Measurements from ENCODE around the gene PLSCR2. TPM values are rescaled to one million over a fixed set of nuclear protein-coding genes. Genes with fewer than 3 reads are reported as not detected.
"Not testable (repeated sequence)": the region's sequence is repeated elsewhere in the genome, so short reads cannot be mapped to it uniquely, and the experiment has no call there.

The PLSCR2 gene
- polyA plus RNA-seq, 4 donors: 0.25 to 1.5 (median 1.1) TPM

DNA sequence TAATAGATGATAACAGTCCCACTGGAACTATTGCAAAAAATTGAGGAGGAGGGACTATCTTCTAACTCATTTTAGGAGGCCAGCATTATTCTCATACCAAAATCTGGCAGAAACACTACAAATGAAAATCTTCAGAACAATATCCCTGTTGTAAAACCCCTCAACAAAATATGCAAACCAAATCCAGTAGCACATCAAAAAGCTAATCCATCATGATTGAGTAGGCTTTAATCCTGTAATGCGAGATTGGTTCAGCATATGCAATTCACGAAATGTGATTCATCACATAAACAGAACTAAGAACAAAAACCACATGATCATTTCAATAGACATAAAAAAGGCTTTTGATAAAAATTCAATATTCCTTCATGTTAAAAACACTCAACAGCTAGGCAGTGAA lies 23.9 kb upstream of the PLSCR2 start:
- no peak for DNase-seq (ENCODE audit: low read depth in 4 of 4, low spot score in 3 of 4)

DNA sequence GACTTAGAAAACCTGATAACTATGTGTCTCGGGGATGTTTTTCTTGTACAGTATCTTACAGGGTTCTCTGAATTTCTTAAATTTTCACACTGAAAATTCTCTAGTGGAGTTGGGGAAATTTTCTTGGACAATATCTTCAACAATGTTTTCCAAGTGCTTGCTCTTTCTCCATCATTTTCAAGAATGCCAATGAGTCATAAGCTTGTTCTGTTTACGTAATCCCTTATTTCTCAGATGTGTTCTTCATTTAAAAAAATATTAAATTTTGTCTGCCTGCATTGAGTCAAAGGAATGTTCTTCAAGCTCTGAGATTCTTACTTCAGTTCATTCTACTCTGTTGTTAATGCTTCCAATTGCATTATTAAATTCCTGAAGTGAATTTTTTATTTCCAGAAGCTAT lies 21.9 kb upstream of the PLSCR2 start:
- DNase-seq (ENCODE audit: low read depth in 4 of 4, low spot score in 3 of 4): no peak

DNA sequence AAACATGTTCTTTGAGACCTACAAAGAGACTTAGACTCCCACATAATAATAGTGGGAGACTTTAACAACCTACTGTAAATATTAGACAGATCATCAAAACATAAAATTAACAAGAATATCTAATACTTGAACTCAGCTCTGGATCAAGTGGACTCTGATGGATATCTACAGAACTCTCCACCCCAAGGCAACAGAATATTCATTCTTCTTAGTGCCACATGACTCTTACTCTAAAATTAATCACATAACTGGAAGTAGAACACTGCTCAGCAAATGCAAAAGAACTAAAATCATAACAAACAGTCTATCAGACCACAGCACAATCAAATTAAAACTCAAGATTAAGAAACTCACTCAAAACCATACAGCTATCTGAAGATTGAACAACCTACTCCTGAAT lies 15.9 kb upstream of the PLSCR2 start:
- no peak for DNase-seq (ENCODE audit: low read depth in 4 of 4, low spot score in 3 of 4)

DNA sequence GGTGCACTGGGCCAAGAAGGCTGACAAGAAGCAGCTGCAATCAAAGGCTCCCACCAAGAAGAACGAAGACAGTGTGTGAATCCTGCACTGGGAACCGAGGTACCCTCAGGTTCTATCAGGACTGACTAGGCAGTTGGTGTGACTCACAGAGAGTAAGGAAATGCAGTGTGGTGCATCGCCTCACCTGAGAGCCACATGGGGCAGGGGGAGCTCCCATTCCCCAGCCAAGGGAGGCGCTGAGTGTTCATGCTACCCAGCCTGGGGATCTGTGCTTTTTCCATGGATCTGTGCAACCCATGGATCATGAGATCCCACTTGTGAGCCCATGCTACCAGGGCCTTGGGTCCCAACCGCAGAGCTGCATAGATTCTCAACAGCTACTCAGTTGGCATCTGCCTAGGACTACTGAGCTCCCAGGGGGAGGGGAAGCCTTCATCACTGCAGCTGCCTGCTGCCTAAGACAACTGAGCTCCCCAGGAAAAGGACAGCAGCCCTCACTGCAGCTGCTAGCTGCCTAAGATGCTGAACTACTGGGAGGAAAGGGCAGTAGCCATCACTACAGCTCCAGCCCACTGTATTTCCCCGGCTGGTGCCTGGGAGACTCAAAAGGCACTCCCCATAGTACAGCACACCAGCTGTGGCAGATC lies 6.9 kb upstream of the PLSCR2 start:
- no peak for DNase-seq (ENCODE audit: low read depth in 4 of 4, low spot score in 3 of 4)

DNA sequence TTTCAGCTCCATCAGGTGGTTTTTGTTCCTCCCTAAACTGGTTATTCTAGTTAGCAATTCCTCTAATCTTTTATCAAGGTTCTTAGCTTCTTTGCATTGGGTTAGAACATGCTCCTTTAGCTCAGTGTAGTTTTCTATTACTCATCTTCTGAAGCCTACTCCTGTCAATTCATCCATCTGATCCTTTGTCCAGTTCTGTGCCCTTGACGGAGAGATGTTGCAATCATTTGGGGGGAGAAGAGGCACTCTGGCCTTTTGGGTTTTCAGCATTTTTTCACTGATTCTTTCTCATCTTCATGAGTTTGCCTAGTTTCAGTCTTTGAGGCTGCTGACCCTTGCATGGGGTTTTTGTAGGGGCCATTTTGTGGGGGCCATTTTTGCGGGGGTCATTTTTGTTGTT lies 5.6 kb upstream of the PLSCR2 start:
- DNase-seq (ENCODE audit: low read depth in 4 of 4, low spot score in 3 of 4): not testable (repeated sequence)

DNA sequence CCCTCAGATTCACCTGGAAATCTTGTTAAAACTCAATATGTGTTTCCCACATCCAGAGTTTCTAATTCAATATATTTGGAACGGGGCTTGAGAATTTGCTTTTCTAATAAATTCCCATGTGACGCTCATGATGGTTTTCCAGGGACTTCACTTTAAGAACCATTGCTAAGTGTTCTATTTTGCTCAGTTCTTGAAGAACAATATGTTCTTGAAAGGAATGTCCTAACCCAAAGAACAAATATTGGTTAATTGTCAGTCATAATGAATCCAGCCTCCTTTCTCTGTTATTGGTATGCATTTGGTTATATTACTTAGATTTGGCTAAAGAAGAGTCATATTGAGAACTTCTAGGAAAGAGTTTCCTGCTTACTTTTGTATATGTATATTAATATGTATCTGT lies 4.4 kb upstream of the PLSCR2 start:
- no peak for DNase-seq (ENCODE audit: low read depth in 4 of 4, low spot score in 3 of 4)

DNA sequence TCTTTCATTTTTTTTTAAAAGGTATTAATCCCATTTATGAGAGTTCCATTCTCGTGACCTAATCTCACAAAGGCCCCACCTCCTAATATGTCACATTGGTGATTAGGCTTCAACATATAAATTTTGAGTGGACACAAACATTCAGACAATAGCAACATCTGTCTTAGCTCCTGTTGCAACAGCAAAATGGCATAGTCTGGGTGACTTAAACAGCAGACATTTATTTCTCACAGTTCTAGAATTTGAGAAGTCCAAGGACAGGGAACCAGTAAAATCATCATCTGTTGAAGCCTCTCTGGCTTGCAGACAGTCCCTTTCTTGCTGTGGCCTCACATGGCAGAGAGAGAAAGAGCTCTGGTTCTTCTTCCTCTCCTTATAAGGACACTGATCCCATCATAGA lies 3.2 kb upstream of the PLSCR2 start:
- no peak for DNase-seq (ENCODE audit: low read depth in 4 of 4, low spot score in 3 of 4)

DNA sequence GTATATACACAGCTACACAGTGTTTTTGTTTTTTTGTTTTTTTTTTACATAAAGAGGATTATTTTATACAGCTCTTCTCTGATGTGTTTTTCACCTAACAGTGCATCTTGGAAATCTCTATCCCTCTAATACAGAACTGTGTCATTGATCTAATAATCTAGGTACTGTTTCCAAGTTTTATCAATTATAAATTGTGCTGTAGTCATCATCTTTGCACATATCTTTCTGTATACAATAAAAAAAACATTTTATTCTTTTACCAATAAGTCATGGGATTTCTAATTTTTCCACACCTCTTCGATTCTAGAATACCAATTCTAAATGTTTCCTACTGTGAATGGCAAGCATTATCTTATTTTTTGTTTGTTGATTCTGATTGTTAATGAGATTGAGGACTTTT lies 1.7 kb upstream of the PLSCR2 start:
- no peak for DNase-seq (ENCODE audit: low read depth in 4 of 4, low spot score in 3 of 4)

DNA sequence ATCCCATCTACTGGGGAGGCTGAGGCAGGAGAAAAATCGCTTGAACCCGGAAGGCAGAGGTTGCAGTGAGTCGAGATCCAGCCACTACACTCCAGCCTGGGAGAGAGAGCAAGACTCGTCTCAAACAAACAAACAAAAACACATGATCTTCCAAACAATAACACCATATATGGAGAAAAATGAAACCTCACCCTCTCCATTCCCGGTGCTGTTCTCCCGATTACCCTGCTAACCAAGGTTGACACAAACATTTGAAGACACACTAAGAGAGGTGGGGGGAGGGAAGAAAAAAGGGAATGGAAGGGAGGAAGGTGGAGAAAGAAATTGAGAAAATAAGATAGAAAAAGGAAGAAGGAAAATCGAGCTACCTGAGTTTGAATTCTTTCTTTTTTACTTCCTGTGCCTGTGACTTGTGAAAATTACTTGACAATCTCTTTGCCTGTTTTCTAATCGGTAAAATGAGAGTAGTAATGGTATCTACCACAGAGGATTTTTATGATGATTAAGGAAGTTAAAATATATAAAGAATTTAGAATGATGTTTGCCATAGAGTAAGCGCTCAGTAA lies 1.1 kb upstream of the PLSCR2 start:
- no peak for DNase-seq (ENCODE audit: low read depth in 4 of 4, low spot score in 3 of 4)

DNA sequence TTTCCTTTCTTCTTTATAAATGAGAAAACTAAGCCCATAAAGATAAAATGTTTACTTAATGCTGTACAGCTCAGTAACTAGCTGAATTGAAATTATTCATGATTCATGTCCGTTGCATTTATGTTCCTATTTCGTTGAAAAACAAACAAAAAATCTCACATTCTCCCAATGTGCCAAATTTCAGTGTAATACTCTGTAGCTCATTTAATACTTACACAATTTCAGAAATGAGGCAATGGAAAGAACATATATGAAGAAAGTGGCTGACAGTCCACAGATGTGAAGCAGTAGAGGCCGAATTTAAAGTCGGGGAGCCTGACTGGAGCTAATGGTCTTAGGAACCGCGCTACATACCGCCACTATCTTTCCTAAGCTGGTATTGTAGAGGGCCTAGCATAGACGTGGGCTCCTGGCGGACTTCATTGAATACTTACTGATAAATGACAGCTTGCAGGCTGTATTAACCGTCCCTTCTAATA lies 651 bp downstream of the PLSCR2 start:
- DNase-seq (ENCODE audit: low read depth in 4 of 4, low spot score in 3 of 4): no peak

DNA sequence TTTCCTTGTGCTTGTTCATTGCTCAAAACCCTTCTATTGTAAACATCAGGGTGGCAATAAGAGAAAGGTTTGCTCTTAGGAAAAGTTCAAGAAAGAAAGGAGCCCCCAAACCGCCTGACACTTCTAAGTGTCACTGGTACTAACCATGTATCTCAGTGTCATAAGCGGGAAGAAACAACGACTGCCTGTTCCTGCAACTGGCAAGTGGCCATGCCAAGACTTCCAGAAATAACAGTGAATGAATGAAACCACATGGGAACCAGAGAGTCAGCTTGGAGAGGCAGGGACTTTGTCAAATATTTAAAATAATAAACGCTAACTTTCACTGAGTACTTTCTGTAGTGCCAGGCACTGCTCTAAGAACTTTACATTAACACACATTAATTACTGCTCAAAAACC lies 1.1 kb downstream of the PLSCR2 start:
- no peak for DNase-seq (ENCODE audit: low read depth in 4 of 4, low spot score in 3 of 4)

DNA sequence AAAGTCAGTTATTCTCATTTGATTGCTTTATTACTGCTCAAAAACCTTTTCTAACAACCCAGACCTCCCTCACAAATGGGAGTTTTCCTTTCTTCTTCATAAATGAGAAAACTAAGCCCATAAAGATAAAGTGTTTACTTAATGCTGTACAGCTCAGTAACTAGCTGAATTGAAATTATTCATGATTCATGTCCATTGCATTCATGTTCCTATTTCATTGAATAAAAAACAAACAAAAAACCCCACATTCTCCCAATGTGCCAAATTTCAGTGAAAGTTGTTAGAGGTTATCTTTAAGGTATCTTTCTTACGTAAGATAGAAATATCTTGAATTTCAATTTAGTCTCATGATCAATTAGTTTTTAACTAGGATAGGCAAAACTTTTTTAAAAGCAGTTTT lies 2.8 kb downstream of the PLSCR2 start:
- no peak for DNase-seq (ENCODE audit: low read depth in 4 of 4, low spot score in 3 of 4)

DNA sequence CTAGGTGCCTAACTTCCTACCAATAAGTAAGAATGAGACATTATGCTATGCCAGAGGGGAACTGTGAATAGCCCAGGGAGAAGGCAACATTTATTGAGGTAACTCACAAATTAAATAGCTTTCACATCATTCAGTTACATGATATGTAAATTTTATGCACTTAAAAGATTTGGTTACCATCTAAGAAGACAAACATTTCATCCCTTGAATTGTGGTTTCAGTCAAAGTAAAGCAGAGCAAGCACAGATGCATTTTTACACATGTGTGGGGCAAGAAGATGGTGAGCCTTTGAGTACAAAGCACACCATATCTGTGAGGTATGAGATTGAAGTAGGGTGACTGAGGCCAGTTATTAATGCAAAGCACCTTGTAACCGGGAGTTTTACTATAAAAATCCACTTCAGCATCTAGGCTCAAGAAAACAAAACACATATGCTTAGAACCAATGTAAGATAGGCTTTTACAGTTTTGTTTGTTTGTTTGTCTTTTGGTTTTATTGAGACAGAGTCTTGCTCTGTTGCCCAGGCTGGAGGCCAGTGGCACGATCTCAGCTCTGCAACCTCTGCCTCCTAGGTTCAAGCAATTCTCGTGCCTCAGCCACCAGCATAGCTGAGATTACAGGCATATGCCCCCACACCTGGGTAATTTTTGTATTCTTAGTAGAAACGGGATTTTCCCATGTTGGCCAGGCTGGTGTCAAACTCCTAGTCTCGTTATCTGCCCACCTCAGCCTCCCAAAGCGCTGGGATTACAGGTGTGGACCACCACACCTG lies 3.5 kb downstream of the PLSCR2 start:
- no peak for DNase-seq (ENCODE audit: low read depth in 4 of 4, low spot score in 3 of 4)

DNA sequence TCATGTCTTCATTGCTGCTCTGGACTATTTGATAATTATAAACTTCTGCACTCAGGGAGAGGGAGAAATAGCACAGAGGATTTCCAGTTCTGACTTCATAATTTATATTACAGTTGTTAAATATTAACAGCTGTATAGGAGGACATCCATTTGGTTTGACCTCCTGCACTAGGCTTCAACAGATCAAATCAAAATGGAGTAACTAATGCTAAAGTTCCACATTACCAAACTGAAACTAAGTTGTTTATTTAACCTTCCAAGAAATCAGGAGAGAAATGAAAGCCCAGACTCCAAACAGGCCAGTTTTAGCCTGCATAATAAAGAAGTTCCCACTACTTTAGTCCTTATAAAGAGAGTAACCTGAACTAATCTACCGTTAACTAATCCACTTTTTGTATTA lies 4.6 kb downstream of the PLSCR2 start:
- DNase-seq (ENCODE audit: low read depth in 4 of 4, low spot score in 3 of 4): no peak

DNA sequence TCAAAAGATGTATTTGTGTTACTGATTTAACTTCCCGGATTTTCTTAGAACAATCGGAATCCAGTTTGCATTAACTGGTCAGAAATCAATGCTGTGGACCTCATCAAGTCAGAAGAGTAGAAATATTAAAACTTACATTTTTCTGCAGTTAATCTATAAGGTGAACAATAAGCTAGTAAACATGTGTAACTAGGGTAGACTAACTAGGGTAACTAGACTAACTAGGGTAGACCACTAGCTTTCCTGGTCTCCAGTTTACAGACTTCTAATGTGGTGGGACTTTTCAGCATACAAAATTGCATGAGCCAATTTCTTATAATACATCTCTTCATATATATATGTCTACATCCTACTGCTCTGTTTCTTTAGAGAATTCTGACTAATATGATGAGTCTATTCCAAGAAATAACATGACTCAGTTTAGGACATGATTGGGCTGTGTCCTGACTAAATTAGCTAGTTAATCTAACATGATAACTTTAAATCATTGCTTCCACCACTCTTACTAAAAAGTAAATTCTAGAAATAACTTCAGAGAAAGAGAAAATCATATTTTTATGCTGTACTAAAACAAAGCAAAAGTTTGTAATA lies 5.3 kb downstream of the PLSCR2 start:
- no peak for DNase-seq (ENCODE audit: low read depth in 4 of 4, low spot score in 3 of 4)

DNA sequence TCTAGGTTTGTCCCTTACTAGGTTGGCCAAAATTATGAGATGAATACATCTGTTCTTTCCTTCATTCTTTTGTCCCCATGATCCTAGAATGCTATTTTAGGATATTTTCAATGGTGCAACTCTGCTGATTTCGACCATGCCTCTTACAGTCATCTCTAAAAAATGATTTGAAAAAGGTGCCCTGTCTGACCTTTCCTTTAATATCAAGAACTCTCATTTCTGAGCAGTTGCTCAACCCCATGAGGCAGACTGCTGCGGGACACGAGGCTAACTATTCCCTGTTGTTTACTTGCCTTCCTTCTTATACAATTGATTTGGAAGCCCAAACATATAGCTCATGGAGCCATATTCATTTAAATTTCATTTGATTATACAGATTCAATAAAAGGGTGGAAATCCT lies 14.6 kb downstream of the PLSCR2 start:
- no peak for DNase-seq (ENCODE audit: low read depth in 4 of 4, low spot score in 3 of 4)

DNA sequence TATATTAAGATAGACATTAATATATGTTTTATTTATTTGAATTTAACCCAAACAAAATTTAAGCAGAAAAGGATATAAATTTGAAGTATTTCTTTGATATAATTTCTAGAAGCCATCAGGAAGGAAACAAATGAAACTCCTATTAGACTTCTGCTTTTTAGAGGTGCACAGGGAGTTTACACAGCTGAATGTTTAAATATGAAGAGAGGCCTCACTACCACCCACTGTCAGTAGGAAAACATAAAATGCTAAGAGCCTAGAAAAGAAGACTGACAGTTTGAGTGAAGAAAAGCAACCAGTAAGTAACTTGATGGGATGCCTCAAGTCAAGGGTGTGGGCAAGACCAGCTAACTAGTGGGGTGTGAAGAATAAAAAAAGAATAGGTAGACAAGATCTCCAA lies 19.7 kb downstream of the PLSCR2 start:
- no peak for DNase-seq (ENCODE audit: low read depth in 4 of 4, low spot score in 3 of 4)

DNA sequence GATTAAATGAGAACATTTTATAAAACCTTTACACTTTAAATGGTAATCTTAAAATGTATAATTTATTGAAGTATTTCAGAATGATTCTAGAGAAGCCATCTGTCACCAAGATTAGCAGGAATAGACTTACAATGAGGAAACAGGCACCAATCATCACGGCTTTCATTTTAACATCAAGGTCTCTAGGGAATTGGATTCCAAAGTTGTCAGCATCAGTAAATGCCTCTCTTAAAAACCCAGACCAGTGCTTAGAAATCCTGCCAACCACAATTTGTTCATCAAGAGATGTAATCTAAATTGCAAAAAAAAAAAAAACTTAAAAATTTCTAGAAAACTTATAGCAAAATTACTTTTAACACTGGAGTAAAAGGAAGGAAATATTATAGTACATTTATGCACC lies 20.3 kb downstream of the PLSCR2 start:
- no peak for DNase-seq (ENCODE audit: low read depth in 4 of 4, low spot score in 3 of 4)

DNA sequence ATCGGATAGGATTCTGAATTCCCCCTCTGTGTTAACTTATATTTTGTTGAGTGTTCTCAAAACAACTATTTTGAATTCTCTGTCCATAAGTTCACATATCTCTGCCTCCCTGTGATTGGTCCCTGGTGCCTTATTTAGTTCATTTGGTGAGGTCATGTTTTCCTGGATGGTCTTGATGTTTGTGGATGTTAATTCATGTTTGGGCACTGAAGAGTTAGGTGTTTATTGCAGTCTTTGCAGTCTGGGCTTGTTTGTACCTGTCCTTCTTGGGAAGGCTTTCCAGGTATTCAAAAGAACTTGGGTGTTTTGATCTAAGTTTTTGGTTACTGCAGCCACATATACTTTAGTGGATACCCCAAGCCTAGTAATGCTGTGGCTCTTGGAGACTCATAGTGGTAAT lies 23.3 kb downstream of the PLSCR2 start:
- DNase-seq (ENCODE audit: low read depth in 4 of 4, low spot score in 3 of 4): no peak

DNA sequence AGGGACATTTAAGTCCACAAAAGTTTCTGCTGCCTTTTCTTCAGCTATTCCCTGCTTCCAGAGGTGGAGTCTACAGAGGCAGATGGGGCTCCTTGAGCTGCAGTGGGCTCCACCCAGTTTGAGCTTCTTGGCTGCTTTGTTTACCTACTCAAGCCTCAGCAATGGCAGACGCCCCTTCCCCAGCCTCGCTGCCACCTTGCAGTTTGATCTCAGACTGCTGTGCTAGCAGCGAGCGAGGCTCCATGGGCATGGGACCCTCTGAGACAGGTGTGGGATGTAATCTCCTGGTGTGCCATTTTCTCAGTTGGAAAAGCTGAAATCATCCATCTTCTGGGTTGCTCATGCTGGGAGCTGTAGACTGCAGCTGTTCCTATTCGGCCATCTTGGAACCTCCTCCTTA lies 29.1 kb downstream of the PLSCR2 start:
- not testable (repeated sequence) for DNase-seq (ENCODE audit: low read depth in 4 of 4, low spot score in 3 of 4)

DNA sequence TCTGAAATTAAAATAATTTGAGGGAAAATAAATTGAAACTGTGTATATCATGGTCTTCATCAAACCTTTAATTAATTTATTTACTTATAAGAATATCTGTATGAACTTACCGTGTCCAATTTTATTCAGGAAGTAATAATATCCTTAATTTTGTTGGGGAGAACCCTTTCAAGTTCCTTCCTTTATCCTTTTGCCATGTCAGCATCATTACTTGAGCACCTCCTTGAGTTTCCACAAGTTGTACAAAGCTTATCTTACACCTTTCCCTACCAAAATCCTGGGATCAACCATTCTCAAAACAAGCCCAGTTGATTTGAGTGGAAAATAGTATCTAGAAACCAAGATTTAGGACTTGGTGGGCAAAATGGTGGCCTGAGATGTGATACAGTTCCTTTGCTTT lies 37.3 kb downstream of the PLSCR2 start:
- no peak for DNase-seq (ENCODE audit: low read depth in 4 of 4, low spot score in 3 of 4)

DNA sequence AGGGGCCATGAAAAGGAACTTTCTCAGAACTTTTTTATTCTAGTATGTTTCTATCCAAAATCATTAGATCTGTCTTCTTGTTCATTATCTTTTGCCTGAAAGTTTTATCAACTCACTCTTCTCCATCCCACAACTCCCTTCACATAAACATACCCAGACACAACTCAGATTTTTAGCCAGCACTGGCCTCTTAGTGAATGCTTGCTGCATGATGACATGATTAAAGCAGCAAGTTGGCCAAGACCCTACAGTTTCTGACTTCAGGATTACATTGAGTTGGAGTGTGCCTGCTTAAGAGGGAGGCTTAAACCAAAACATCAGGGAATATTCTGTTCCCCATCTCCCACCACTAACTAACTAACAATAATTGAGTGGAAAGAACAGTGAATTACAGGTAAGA lies 38.1 kb downstream of the PLSCR2 start:
- DNase-seq (ENCODE audit: low read depth in 4 of 4, low spot score in 3 of 4): no peak
